Left forelimb (tissue), 1 donor: ENCODE results near the gene PCDHGB2.
"Not testable (repeated sequence)": the region's sequence is repeated elsewhere in the genome, so short reads cannot be mapped to it uniquely, and the experiment has no call there.

Experiments
- DNase-seq: peaks from one replicate; pipeline ENCODE4 v3.0.0-alpha.2; 2018; ENCODE audit warnings: low spot score

PCDHGB2 gene

GRCh38 chr5:141349917-141350619 is 9.7 kb upstream of the PCDHGB2 start, which contains the start of gene PCDHGB1:
Gene PCDHGB1 (plus strand): TSS chr5:141350099. CDS start chr5:141350261, 162 bp downstream.
- no peak for DNase-seq

- no peak for DNase-seq
These were observed 8.2 kb upstream of the PCDHGB2 start for GRCh38 chr5:141351591-141351990.

GRCh38 chr5:141354900-141355469 is 4.8 kb upstream of the PCDHGB2 start, which contains the start of gene PCDHGA4:
Gene PCDHGA4 (plus strand): TSS chr5:141355021. CDS start chr5:141355108, 87 bp downstream.
- DNase-seq: no peak

DNA sequence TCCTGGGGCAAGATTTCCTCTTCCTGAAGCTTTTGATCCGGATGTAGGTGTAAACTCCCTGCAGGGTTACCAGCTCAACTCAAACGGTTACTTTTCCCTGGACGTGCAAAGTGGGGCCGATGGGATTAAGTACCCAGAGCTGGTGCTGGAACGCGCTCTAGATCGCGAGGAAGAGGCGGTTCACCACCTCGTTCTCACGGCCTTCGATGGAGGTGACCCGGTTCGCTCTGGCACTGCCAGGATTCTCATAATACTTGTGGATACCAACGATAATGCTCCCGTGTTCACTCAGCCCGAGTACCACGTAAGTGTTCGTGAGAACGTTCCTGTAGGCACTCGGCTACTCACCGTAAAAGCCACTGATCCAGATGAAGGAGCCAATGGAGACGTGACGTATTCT is 4.2 kb upstream of the PCDHGB2 start:
- DNase-seq: no peak

DNA sequence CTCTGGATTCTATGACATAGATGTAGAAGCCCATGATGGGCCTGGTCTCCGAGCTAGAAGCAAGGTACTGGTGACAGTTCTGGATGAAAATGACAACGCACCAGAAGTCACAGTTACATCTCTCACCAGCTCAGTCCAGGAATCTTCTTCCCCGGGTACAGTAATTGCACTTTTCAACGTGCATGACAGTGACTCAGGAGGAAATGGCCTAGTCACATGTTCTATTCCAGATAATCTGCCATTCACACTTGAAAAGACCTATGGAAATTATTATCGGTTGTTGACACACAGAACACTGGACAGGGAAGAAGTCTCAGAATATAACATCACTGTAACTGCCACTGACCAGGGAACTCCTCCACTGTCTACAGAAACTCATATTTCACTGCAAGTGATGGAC is 3.7 kb upstream of the PCDHGB2 start:
- DNase-seq: no peak

DNA sequence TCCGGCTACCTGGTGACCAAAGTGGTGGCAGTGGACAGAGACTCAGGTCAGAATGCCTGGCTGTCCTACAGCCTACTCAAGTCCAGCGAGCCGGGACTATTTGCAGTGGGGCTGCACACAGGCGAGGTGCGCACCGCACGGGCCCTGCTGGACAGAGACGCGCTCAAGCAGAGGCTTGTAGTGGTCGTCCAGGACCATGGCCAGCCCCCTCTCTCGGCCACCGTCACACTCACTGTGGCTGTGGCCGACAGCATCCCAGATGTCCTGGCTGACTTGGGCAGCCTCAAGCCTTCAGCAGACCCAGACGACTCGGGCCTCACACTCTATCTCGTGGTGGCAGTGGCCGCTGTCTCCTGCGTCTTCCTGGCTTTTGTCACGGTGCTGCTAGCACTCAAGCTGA is 2.8 kb upstream of the PCDHGB2 start:
- DNase-seq: no peak

DNA sequence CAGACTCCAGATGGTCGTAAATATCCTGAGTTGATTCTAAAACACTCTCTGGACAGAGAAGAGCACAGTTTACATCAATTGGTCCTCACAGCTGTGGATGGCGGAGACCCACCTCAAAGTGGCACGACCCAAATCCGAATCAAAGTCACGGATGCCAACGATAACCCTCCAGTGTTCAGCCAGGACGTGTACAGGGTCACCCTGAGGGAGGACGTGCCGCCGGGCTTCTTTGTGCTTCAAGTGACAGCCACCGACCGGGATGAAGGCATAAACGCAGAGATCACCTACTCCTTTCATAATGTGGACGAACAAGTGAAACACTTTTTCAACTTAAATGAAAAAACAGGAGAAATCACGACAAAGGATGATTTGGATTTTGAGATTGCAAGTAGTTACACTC is 891 bp downstream of the PCDHGB2 start:
- DNase-seq: no peak

DNA sequence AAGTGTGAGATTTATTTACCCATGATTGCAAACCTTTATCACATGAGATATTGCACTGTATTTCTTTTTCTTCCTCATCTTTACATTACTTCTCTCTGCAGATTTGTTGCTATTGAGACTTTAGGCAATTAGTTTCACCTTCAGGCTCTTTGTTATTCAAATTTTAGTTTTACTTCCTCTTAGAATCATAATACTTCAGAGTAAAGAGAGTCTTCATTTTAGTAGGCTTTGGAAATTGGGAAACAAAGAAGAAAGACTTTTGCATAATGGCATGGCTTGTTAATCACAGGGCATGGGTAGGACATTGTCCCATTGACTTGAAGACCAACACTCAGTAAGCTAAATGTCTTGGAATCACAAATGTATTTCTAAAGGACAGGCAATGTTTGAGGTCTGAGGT is 2.9 kb downstream of the PCDHGB2 start:
- DNase-seq: no peak

- no peak for DNase-seq
These were observed 4.3 kb downstream of the PCDHGB2 start, which contains the start of gene PCDHGA5 for GRCh38 chr5:141363952-141364660. Gene PCDHGA5 (plus strand): TSS chr5:141364162. CDS start chr5:141364331, 169 bp downstream.

GRCh38 chr5:141366016-141366896 is 6.5 kb downstream of the PCDHGB2 start:
- DNase-seq: no peak

DNA sequence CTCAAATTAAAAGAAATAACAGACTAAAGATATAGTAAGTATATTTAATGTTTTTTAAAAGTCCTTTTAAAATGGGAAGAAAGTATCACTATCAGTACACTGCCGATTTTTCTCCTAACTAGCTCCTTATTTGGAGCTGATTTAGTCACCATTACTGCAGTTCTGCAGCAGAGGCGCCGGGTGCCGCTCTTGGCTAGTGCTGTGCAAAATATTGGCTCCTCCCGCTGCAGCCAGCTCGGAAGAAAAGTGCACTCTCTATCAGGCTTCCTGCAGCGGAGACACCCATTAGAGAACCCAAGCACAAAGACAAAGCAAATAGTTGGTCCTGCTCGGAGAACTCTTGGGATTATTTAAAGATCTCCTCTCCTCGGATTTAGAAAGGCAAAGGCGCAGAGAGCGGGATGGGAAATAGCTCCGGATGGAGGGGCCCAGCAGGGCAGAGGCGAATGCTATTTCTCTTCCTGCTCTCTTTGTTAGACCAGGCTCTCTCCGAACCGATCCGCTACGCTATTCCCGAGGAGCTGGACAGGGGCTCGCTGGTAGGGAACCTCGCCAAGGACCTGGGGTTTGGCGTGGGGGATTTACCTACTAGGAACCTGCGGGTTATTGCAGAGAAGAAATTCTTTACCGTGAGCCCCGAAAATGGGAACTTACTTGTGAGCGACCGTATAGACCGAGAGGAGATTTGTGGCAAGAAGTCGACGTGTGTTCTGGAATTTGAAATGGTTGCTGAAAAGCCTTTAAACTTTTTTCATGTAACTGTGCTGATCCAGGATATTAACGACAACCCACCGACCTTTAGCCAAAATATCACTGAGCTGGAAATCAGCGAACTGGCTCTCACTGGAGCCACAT is 10.4 kb downstream of the PCDHGB2 start, which contains the start of gene PCDHGB3:
PCDHGB3 (plus strand) TSS at position 249 of the 855 bp plus-strand sequence; CDS start at position 402, 153 bp downstream.
- DNase-seq: no peak

DNA sequence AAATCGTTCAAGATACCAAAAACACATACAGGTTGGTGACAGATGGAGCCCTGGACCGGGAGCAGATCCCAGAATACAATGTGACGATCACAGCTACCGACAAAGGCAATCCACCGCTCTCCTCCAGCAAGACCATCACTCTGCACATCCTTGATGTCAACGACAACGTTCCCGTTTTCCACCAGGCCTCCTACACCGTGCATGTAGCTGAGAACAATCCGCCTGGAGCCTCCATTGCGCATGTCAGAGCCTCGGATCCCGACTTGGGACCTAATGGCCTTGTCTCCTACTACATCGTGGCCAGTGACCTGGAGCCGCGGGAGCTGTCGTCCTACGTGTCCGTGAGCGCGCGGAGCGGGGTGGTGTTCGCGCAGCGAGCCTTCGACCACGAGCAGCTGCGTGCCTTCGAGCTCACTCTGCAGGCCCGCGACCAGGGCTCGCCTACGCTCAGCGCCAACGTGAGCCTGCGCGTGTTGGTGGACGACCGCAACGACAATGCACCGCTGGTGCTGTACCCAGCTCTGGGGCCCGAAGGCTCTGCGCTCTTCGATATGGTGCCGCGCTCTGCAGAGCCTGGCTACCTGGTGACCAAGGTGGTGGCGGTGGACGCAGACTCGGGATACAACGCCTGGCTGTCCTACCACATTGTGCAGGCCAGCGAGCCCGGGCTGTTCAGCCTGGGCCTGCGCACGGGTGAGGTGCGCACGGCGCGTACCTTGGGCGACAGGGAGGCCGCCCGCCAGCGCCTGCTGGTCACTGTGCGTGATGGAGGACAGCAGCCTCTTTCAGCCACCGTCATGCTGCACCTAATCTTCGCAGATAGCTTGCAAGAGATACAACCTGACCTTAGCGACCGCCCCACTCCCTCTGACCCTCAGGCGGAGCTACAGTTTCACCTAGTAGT is 12.0 kb downstream of the PCDHGB2 start:
- no peak for DNase-seq

- no peak for DNase-seq
These were observed 14.0 kb downstream of the PCDHGB2 start, which contains the start of gene PCDHGA6 for GRCh38 chr5:141373673-141374317. Gene PCDHGA6 (plus strand): TSS chr5:141373891. CDS start chr5:141374084, 193 bp downstream.

DNA sequence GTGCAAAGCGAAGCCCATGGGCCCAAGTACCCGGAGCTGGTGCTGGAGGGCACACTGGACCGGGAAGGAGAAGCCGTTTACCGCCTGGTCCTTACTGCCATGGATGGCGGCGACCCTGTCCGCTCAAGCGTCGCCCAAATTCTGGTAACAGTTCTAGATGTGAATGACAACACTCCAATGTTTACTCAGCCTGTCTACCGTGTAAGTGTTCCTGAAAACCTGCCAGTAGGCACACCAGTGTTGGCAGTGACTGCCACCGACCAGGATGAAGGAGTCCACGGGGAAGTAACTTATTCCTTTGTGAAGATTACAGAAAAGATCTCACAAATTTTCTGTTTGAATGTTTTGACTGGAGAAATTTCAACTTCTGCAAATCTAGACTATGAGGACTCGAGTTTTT is 14.8 kb downstream of the PCDHGB2 start:
- DNase-seq: no peak

DNA sequence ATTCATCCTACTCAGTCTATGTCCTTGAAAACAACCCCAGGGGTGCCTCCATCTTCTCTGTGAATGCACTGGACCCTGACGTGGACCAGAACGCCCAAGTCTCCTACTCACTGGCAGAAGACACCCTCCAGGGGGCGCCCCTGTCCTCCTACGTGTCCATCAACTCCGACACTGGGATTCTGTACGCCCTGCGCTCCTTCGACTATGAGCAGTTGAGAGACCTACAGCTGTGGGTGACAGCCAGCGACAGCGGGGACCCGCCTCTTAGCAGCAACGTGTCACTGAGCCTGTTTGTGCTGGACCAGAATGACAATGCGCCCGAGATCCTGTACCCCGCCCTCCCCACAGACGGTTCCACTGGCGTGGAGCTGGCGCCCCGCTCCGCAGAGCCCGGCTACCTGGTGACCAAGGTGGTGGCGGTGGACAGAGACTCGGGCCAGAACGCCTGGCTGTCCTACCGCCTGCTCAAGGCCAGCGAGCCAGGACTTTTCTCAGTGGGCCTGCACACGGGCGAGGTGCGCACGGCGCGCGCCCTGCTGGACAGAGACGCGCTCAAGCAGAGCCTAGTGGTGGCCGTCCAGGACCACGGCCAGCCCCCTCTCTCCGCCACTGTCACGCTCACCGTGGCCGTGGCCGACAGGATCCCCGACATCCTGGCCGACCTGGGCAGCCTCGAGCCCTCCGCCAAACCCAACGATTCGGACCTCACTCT is 15.8 kb downstream of the PCDHGB2 start:
- not testable (repeated sequence) for DNase-seq

DNA sequence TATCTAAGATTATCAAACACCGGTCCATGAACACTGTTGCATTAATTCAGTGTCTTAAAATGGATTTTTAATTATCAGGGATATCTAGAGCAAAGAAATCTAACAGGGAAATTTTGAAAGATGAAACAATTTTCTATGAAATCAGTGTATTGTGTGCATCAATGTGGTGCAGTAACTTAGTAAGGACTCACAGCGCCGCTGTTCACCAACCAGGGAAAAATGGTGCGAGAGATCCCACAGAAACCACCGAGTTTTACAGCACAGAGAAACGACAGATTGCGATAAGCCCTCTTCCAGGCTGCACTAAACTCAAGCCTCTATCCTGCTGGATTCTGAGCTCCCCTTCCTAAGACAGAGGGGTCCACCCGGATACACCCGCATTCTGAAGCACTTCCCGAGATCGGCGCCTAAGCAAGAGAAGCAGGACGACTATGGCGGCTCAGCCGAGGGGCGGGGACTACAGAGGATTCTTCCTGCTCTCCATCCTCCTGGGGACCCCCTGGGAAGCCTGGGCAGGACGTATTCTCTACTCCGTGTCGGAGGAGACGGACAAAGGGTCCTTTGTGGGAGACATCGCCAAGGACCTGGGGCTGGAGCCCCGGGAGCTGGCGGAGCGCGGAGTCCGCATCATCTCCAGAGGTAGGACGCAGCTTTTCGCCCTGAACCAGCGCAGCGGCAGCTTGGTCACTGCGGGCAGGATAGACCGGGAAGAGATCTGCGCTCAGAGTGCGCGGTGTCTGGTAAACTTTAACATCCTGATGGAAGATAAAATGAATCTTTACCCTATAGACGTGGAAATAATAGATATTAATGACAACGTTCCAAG is 22.9 kb downstream of the PCDHGB2 start, which contains the start of gene PCDHGA7:
PCDHGA7 (plus strand) TSS at position 274 of the 826 bp plus-strand sequence; CDS start at position 432, 158 bp downstream.
- no peak for DNase-seq

DNA sequence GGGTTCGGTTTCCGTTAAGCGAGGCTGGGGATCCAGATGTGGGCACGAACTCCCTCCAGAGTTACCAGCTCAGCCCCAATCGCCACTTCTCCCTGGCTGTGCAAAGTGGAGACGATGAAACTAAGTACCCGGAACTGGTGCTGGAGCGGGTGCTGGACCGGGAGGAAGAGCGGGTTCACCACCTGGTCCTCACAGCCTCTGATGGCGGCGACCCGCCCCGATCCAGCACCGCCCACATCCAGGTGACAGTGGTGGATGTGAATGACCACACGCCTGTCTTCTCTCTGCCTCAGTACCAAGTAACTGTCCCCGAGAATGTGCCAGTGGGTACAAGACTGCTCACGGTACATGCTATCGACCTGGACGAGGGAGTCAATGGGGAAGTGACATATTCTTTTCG is 23.6 kb downstream of the PCDHGB2 start:
- no peak for DNase-seq
